DOHH2 (cell line): ENCODE measurements around the gene DNAH10.

Experiments
- H3F3A ChIP-seq: fragments of 200-600 bp; sonication (generic), shearing (Covaris generic); 2 replicates; pipeline ENCODE4 v1.6.0; 2016; ENCODE audit warnings: antibody characterized with exemption, mild to moderate bottlenecking; ENCODE audit not compliant: control insufficient read depth, insufficient read depth
- H3K27ac ChIP-seq: fragments of 200-600 bp; sonication (generic); 2 replicates; pipeline ENCODE4 v1.5.1; 2014; ENCODE audit warnings: low read depth, mild to moderate bottlenecking, low read length, moderate library complexity
- H3K27me3 ChIP-seq: fragments of 200-600 bp; sonication (generic); 2 replicates; pipeline ENCODE4 v1.6.1; 2014; ENCODE audit warnings: mild to moderate bottlenecking, low read length, mixed read lengths; ENCODE audit not compliant: control insufficient read depth
- H3K36me3 ChIP-seq: fragments of 200-600 bp; sonication (generic); 2 replicates; pipeline ENCODE4 v1.6.1; 2014; ENCODE audit warnings: mild to moderate bottlenecking, low read length, moderate library complexity, mixed read lengths; ENCODE audit not compliant: control insufficient read depth
- H3K4me1 ChIP-seq: fragments of 200-600 bp; sonication (generic); 2 replicates; pipeline ENCODE4 v1.6.1; 2014; ENCODE audit warnings: mild to moderate bottlenecking, low read length, mixed read lengths; ENCODE audit not compliant: control insufficient read depth
- H3K4me2 ChIP-seq: fragments of 200-600 bp; sonication (generic); 2 replicates; pipeline ENCODE4 v1.6.0; 2014; ENCODE audit warnings: mild to moderate bottlenecking, low read length, moderate library complexity
- H3K4me3 ChIP-seq: fragments of 200-600 bp; sonication (generic); 2 replicates; pipeline ENCODE4 v1.5.1; 2014; ENCODE audit warnings: mild to moderate bottlenecking, low read length, mixed read lengths
- H3K79me2 ChIP-seq: fragments of 200-600 bp; sonication (generic); 2 replicates; pipeline ENCODE4 v1.6.1; 2014; ENCODE audit warnings: mild to moderate bottlenecking, low read length, mixed read lengths; ENCODE audit not compliant: control insufficient read depth
- H3K9me2 ChIP-seq: fragments of 200-600 bp; sonication (generic); replicated peaks from 2 replicates; pipeline ENCODE4 v1.6.1; 2014; ENCODE audit warnings: mild to moderate bottlenecking, low read length, mixed read lengths; ENCODE audit not compliant: control insufficient read depth
- H3K9me3 ChIP-seq: fragments of 200-600 bp; sonication (generic); 2 replicates; pipeline ENCODE4 v1.6.1; 2014; ENCODE audit warnings: antibody characterized with exemption, low read length, mixed read lengths; ENCODE audit not compliant: control insufficient read depth, insufficient read depth
- H4K20me1 ChIP-seq: fragments of 200-600 bp; sonication (generic); 2 replicates; pipeline ENCODE4 v1.6.0; 2014; ENCODE audit warnings: low read depth, mild to moderate bottlenecking, antibody characterized with exemption, low read length, moderate library complexity; ENCODE audit not compliant: control insufficient read depth, insufficient read depth
- EZH2phosphoT487 ChIP-seq: fragments of 200-600 bp; sonication (generic); IDR thresholded peaks from 2 replicates; pipeline ENCODE4 v1.6.1; 2017; ENCODE audit warnings: borderline replicate concordance, mild to moderate bottlenecking, antibody characterized with exemption, low read length, moderate library complexity, mixed read lengths
- TF ChIP-seq, protein P1 (sequence below): fragments of 200-600 bp; sonication (generic); IDR thresholded peaks from one replicate; pipeline ENCODE4 v1.5.1; 2014; ENCODE audit warnings: antibody characterized with exemption, mild to moderate bottlenecking, low read depth, low read length; ENCODE audit not compliant: poor library complexity, severe bottlenecking

Gene DNAH10

DNA sequence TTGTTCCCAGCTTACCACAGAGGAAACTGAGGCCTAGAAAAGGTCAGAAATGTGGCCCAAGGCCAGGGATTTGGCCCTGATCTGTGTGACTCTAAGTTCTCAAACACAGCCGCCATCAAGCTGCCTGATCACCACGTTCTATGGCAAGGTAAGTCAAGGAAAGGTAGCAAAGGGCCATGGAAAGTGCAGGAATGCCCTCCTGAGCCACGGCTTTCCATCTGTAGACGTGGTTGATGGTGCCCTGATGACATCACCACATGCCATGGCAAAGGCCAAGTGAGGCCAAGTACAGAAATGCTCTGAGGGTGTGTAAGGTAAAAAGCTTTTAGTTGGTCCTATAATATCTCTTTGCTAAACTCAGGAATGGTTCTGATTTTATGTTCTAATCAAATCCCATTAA, 99.3 kb downstream of the DNAH10 start:
- Histone ChIP-seq H3K9me3 (no peaks in the 10 kb centered on the region), H3K9me2 (no peaks in the 10 kb centered on the region), H4K20me1 (no peaks in the 10 kb centered on the region), H3K4me3 (no peak overlapping the region), H3K27ac (no peak overlapping the region), H3K36me3 (no peaks in the 10 kb centered on the region), H3K27me3 (no peaks in the 10 kb centered on the region; the same call in 1 of the 2 replicates), H3K79me2 (no peaks in the 10 kb centered on the region), H3F3A (no peaks in the 10 kb centered on the region), H3K4me1 (no peaks in the 10 kb centered on the region), H3K4me2 (no peak overlapping the region)
- TF ChIP-seq, protein P1, sequence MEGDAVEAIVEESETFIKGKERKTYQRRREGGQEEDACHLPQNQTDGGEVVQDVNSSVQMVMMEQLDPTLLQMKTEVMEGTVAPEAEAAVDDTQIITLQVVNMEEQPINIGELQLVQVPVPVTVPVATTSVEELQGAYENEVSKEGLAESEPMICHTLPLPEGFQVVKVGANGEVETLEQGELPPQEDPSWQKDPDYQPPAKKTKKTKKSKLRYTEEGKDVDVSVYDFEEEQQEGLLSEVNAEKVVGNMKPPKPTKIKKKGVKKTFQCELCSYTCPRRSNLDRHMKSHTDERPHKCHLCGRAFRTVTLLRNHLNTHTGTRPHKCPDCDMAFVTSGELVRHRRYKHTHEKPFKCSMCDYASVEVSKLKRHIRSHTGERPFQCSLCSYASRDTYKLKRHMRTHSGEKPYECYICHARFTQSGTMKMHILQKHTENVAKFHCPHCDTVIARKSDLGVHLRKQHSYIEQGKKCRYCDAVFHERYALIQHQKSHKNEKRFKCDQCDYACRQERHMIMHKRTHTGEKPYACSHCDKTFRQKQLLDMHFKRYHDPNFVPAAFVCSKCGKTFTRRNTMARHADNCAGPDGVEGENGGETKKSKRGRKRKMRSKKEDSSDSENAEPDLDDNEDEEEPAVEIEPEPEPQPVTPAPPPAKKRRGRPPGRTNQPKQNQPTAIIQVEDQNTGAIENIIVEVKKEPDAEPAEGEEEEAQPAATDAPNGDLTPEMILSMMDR = no peak
- TF ChIP-seq EZH2phosphoT487 = no peak

DNA sequence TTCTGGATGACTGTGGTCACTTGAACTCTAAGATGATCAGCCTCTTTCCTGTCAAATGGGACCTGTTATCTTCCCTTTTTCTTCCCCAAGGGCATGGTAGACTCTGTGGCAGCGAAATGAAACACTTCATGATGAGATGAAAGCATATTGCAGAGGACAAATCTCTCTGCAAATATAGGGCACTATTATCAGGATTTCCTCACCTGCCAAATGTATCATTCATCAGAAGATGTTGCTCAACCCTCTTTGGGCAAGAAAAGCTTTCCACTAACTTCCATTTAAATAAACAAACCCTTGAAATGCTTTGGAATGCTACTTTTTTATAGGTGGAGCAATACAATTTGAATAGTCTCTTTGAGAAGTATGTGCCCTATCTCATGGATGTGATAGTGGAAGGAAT, 105.0 kb downstream of the DNAH10 start:
- H3K4me1 ChIP-seq = no peaks in the 10 kb centered on the region
- no peaks in the 10 kb centered on the region for H3K9me3 ChIP-seq
- TF ChIP-seq, protein P1 = no peak
- TF ChIP-seq EZH2phosphoT487 = no peak
- H3K4me2 ChIP-seq = no peak overlapping the region
- H3K27me3 ChIP-seq = peaks cover 10% of the 10 kb centered on the region; the same call in 1 of the 2 replicates
- no peaks in the 10 kb centered on the region for H3K79me2 ChIP-seq
- H3K36me3 ChIP-seq = no peaks in the 10 kb centered on the region
- no peaks in the 10 kb centered on the region for H3F3A ChIP-seq
- no peak overlapping the region for H3K27ac ChIP-seq
- H4K20me1 ChIP-seq = no peaks in the 10 kb centered on the region
- H3K9me2 ChIP-seq = no peaks in the 10 kb centered on the region
- no peak overlapping the region for H3K4me3 ChIP-seq

DNA sequence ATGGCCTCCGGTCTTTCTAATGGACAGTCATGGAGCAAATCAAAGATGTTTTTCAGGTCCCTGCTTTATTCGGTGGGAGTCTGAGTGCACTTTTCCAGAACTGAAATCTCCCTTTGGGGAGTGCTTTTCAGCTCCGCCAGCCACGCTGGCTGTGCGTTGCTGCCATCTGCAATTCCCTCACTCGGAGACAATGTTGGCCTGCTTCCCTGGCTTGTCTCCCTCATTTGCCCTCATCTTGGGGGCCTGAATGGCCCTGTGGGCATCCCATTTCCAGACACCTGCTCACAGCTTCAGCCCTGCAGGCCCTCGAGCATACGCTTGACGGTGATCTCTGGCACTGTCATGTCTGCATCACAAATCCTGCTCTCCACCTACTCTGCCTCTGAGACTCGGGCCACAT, 106.7 kb downstream of the DNAH10 start:
- TF ChIP-seq EZH2phosphoT487 = no peak
- TF ChIP-seq, protein P1 = no peak
- Histone ChIP-seq H3K4me1 (no peaks in the 10 kb centered on the region), H4K20me1 (no peaks in the 10 kb centered on the region), H3K27ac (no peak overlapping the region), H3K9me3 (no peaks in the 10 kb centered on the region), H3K4me3 (no peak overlapping the region), H3F3A (no peaks in the 10 kb centered on the region), H3K79me2 (no peaks in the 10 kb centered on the region), H3K36me3 (no peaks in the 10 kb centered on the region), H3K9me2 (no peaks in the 10 kb centered on the region), H3K27me3 (0 out of 2 replicates have a peak, but pooled peaks cover 10% of the 10 kb centered on the region), H3K4me2 (no peak overlapping the region)
